GM12873 (cell line): ENCODE measurements around the gene RLN2.
"Not testable (repeated sequence)": the region's sequence is repeated elsewhere in the genome, so short reads cannot be mapped to it uniquely, and the experiment has no call there.

Source experiments
- CTCF ChIP-seq: IDR thresholded peaks from 2 replicates; pipeline ENCODE4 v1.5.1; 2012; ENCODE audit warnings: low read depth, mild to moderate bottlenecking, moderate library complexity, low read length, control low read depth; ENCODE audit not compliant: insufficient read depth; ENCODE audit errors: missing control alignments

Gene RLN2

GRCh38 chr9:5303840-5304795 is at the start of gene RLN2:
TSS of gene RLN2 (minus strand) at chr9:5304716. CDS start at chr9:5304580, 136 bp downstream.
- not testable (repeated sequence) for TF ChIP-seq CTCF

GRCh38 chr9:5354184-5354583 is 49.7 kb upstream of the RLN2 start:
- TF ChIP-seq CTCF, result no peak

- TF ChIP-seq CTCF, result no peak
Observed at GRCh38 chr9:5352637-5353248, 48.2 kb upstream of the RLN2 start.

- not testable (repeated sequence) for TF ChIP-seq CTCF
Observed at GRCh38 chr9:5338992-5339981, 34.8 kb upstream of the RLN2 start, which contains the start of gene RLN1. TSS of gene RLN1 (minus strand) at chr9:5339876. CDS start at chr9:5339746, 130 bp downstream.

- TF ChIP-seq CTCF, result no peak
Observed at GRCh38 chr9:5336688-5337087, 32.2 kb upstream of the RLN2 start.

- no peak for TF ChIP-seq CTCF
Observed at GRCh38 chr9:5326893-5327548, 22.5 kb upstream of the RLN2 start.
